Globus pallidus (tissue), 1 donor: ENCODE measurements around the gene BLOC1S2.
A peak's percentile ranks its signal among the peaks of the same experiment; 100 is the strongest.
"Not testable (repeated sequence)": the region's sequence is repeated elsewhere in the genome, so short reads cannot be mapped to it uniquely, and the experiment has no call there.

Experiments
- DNase-seq: peaks from one replicate; pipeline ENCODE4 v3.0.0-alpha.2; 2015; ENCODE audit warnings: low spot score

Gene BLOC1S2

DNA sequence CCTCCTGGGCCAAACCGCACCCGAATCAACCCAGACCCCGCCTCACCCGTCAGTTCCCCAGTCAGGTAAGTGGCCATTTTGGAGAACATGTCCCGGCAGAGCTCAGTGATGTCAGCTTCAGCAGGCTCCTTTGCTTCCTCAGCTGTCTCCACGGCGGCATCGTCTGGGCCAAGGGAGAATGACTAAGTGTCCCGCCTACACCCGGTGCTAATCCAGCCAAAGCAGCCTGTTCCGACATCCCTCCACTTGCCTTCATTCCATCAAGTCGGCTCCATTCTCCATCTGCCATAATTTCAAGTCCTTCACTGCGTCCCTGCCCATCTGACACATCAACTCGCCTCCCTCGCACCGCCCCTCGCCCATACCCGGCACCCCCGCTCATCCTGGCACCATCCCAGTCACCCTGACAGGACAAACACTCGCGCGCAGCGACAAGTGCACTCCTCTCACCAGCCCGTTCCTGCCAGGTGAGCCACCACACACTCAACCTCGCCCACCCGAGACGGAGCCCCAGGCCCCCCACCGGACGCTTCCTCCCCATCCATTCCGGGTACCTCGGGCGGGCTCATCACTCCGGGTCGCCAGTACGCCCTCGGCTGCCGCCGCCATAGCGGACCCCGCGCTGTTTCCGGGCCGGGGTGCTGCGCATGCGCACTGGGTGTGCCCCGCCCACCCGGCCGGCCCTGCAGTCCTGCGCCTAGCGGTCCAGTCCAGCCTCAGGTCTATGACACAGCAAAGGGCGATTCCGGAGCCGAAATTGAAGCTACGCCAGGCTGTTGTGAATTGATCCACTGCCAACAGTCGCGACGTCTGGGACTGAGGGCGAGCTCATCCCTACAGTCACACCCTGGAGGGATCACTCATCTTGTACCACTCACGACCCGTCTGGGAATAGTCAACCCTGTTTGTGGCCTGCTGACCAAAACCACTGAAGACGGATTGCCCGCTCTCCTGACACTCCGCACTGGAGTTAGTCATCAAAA lies at the start of gene BLOC1S2:
Gene BLOC1S2 (minus strand): TSS at position 630 of the 983 bp plus-strand sequence. CDS start 21 bp downstream, at position 609.
- DNase-seq, result peak; percentile 86

- DNase-seq, result no peak
Observed at GRCh38 chr10:100334762-100335161, 48.3 kb upstream of the BLOC1S2 start.

DNA sequence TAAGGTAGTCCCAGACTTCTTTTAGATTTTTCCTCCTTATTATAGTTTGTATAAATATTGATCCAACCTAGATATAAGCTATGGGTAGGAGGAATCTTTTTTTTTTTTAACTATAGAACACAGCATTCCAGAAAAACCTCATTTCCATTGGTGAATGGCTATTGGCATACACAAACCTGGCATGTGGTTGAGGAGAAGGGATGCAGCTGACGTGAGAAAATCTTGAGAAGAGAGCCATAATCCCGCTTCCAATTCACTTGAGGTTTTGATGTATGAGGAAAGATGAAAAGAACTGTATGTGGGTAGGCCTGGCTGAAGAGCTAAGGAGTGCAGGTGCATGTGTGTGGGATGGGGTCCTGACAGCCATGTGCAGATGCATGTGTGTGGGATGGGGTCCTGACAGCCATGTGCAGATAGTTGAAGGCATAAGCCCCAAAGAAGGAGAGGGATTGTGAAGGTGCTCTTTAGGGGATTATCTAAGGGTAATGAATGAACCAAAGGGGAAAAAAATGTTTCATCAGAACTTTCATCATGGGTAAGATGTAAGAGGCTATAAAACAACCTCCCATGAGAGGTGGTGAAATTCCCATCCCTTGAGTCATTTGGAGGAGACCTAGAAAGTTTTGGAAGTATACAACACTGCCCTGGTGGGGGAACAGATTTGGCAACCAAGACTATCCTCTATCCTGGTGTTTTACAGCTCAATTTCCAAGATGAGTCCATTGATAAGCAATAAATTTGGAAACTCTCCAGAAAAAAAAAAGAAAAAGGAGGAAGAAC lies 47.4 kb upstream of the BLOC1S2 start:
- no peak for DNase-seq

- no peak for DNase-seq
Observed at GRCh38 chr10:100333106-100333505, 46.6 kb upstream of the BLOC1S2 start.

GRCh38 chr10:100330079-100330478 lies 43.6 kb upstream of the BLOC1S2 start, which contains the start of gene PKD2L1:
Gene PKD2L1, minus strand, starts transcription at chr10:100330228. Its CDS starts 125 bp downstream, at chr10:100330103.
- DNase-seq, result no peak

- DNase-seq, result no peak
Observed at GRCh38 chr10:100328198-100328597, 41.7 kb upstream of the BLOC1S2 start.

DNA sequence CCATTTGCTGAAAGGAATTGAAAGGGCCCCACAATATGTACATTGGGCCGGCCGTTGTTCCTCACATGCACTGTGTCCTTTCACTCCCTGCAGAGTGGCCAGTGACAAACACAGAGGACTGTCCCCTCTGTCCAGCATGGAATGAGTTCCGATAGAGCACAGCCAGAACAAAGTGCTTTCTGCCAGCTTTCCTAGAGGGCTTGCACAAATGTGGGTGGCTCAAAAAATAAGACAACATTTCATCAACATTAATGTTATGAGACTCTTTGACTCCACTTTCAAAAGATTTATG lies 41.2 kb upstream of the BLOC1S2 start:
- no peak for DNase-seq

GRCh38 chr10:100327007-100327717 lies 40.7 kb upstream of the BLOC1S2 start:
- peak; percentile 46 for DNase-seq

GRCh38 chr10:100325158-100325557 lies 38.7 kb upstream of the BLOC1S2 start:
- no peak for DNase-seq

- DNase-seq, result peak; percentile 83
Observed at GRCh38 chr10:100319707-100320402, 33.4 kb upstream of the BLOC1S2 start.

- no peak for DNase-seq
Observed at GRCh38 chr10:100318207-100318606, 31.7 kb upstream of the BLOC1S2 start.

DNA sequence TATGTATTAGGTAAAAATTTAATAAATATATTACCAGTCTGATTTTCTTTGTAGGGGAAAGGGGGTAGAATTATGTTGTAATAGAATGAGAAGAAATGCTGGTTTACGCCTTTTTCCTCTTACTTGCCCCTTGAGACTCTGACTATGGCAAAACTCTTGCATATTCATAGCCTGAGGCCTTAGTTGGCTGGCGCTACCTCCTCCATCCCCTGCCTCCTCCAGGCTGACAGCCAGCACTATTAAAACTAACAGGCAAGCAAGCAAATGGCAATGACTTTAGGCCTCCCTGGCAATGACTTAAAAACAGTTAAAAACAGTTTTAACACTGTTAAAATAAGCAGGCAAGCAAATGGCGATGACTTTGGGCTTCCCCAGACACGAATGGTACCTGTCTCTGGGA lies 29.1 kb upstream of the BLOC1S2 start:
- DNase-seq, result no peak

- DNase-seq, result no peak
Observed at GRCh38 chr10:100311298-100311697, 24.8 kb upstream of the BLOC1S2 start.

DNA sequence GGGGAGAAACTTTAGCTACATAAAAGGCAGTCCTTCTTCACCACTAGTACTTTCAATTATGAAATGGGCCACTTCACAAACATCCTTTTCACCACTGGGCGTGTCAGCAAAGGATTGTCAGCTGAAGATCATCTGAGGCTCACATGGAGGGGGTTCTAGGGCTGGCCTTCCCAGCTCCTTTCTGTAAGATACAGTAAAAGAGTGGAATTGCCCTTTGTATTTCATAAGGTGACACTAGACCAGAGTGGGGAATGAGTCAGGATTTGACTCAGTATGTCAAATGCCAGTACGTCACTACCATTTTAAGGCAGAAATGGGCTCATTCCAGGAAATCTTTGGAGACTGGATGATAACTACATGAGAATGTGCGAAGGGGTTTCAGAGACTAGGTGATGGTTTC lies 21.2 kb upstream of the BLOC1S2 start:
- DNase-seq, result no peak

DNA sequence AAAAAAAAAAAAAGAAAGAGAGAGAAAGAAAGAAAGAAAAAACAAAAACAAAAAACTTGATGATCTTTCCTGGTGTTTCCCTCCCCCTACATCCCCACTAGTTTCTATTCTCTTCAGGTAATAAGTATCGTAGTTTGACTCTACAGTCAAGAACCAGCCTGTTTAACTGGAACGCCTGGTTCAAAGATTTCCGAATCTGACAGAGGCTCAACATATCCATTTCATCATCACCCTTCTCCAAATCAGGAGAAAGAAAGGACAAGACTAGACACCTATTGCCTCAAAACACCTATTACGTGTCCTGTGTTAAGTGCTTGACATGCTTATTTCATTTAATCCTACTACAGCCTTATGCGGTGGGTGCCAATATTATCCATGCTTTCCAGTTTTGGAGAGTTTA lies 20.4 kb upstream of the BLOC1S2 start:
- DNase-seq, result no peak

DNA sequence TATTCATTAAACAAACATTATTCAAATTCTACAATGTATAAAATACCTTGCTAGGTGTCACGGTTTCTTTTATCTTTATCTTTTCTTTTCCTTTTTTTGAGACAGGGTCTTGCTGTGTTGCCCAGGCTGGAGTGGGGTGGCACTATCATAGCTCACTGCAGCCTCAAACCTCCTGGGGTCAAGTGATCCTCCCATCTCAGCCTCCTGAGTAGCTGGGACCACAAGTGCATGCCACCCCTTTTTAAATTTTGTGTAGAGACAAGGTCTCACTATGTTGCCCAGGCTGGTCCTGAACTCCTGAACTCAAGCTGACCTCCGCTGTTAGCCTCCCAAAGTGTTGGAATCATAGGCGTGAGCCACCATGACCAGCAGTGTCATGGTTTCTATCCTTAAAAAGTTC lies 17.9 kb upstream of the BLOC1S2 start:
- DNase-seq, result no peak

DNA sequence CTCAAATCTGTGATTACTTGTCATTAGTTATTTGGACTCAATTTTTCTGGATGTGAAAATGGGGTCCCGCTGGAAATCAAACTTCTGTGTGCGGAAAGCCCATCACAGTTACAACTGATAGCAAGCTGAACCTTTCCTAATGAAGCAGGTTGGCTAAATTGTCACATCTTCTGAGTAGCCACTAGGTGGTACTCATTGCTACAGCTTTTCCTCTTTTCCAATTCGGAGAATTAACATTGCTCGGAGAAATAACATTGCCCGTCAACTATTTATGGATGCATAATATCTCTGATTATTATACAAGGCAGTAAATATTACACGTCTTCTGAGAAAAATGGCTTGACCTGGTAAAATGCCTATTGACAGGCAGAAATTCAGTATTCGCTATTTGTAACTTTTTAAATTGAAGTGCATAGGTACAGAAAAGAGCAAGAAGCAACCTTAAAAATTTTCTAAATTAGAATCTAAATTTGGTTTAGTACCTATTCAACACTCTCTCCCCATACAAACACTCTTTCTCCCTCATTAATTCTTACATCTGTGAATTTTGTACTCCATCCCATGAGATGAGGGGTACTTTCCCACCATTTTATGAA lies 17.3 kb upstream of the BLOC1S2 start:
- peak; percentile 36 for DNase-seq

DNA sequence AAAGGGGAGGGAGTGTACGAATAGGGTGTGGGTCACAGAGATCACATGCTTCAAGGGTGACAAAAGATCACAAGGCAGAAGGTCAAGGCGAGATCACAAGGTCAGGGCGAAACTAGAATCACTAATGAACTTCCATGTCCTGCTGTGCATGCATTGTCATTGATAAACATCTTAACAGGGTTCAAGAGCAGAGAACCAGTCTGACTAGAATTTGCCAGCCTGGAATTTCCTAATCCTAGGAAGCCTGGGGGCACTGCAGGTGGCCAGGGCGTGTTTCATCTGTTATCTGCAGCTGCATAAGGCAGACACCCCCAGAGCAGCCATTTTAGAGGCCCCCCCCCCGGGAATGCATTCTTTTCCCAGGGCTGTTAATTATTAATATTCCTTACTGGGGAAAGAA lies 14.6 kb upstream of the BLOC1S2 start:
- not testable (repeated sequence) for DNase-seq

DNA sequence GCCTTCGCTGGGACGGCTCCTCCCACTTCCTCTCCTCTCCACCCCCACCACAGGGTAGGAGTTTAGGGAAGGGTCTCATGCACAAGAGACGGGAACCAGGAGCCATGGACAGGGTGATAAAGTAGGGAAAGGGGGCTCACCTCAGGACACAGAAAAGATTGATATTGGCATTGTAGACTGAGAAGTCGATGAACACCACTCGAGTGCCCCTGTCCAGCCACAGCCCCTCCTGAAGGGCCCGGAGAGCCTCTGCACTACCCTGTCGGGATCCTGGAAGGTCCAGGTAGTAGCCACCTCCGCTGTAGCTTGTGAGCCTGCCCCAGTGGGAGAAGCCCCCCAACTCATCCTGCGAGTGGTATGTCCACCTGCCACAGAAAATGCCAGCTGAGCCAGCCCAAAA lies 10.8 kb upstream of the BLOC1S2 start:
- DNase-seq, result no peak

GRCh38 chr10:100293066-100293465 lies 6.6 kb upstream of the BLOC1S2 start:
- no peak for DNase-seq

- DNase-seq, result not testable (repeated sequence)
Observed at GRCh38 chr10:100292300-100292699, 5.8 kb upstream of the BLOC1S2 start.
